PC-9 (cell line): ENCODE results near the gene ICOSLG.

Experiments used
- CTCF ChIP-seq: fragments of 200-600 bp; sonication (generic); conservative IDR thresholded peaks from 2 replicates; pipeline ENCODE4 v1.6.1; 2017; ENCODE audit warnings: mixed run types, antibody characterized with exemption, mild to moderate bottlenecking, moderate library complexity
- EZH2 ChIP-seq: fragments of 200-600 bp; sonication (generic); IDR thresholded peaks from 2 replicates; pipeline ENCODE4 v1.8.0; 2017; ENCODE audit warnings: antibody characterized with exemption, low read depth

DNA sequence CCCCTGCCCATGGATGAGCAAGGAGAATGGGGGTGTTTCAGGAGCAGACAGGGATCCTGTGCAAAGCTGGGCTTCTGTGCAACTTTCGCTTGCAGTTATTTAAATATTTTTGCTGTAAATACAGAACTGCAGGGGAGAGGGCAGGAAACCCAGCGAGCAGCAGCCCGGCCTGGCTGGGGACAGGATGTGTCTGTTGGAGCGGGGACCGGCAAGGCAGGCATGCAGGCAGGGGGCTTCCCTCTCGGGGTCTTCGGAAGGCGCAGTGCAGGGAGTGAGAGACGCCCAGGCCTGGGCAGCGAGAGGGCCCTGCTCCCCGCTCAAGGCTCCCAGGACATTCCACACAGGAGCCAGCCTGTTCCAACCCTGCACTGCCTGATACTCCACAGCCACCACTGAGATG, 43.2 kb upstream of the ICOSLG start:
- TF ChIP-seq CTCF (no peak), EZH2 (no peak)
